ENCODE results near the gene RPL7L1.

RPL7L1 gene

GRCh38 chr6:42938987-42939809 is 59.8 kb downstream of the RPL7L1 start:
- TF ChIP-seq GATA3 (IDR thresholded peaks at IDR 0.05; ENCODE audit: low read depth, low read length) (no peak), GATA2 (IDR thresholded peaks at IDR 0.05; ENCODE audit: low read depth, low read length) (no peak)

Data from SH-SY5Y (cell line).